HT-29 (cell line): ENCODE measurements around the gene CD96. TPM values are rescaled to one million over a fixed set of nuclear protein-coding genes. Genes with fewer than 3 reads are reported as not detected.
"Not testable (repeated sequence)": the region's sequence is repeated elsewhere in the genome, so short reads cannot be mapped to it uniquely, and the experiment has no call there.

ENCODE experiments used
- DNase-seq: peaks from one replicate; pipeline ENCODE4 v3.0.0-alpha.2; 2015; ENCODE audit warnings: low spot score
- total RNA-seq: library from RNA; depleted of rRNA; stranded (reverse); fragments of >200 nt; shearing (Covaris generic); gene quantifications from 2 replicates; pipeline ENCODE4 v1.2.3, GENCODE V29; 2014

CD96 gene
- total RNA-seq, 1 experiment from 2014 or later, result not detected

- no peak for DNase-seq
These were observed 77.8 kb downstream of the CD96 start for GRCh38 chr3:111619833-111620232.

DNA sequence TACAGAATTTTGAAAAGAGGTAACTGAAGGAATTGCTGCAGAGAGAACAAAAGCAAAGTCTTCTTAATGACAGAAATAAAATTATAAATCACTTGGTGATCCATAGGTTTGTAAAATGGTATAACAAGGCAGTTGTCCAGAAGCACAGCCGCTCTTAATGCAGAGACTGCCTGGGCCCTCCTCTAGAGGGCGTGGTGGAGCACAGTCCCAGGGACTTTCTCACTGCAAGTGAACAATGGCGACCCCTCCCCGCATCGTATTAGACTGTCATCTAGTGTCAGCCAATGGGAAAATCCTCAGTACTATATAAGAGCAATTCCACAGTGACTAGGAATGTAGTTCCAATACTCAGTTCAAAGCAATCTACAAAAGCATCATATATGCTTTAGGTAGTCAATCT is 79.5 kb downstream of the CD96 start:
- peak; percentile 47 for DNase-seq

DNA sequence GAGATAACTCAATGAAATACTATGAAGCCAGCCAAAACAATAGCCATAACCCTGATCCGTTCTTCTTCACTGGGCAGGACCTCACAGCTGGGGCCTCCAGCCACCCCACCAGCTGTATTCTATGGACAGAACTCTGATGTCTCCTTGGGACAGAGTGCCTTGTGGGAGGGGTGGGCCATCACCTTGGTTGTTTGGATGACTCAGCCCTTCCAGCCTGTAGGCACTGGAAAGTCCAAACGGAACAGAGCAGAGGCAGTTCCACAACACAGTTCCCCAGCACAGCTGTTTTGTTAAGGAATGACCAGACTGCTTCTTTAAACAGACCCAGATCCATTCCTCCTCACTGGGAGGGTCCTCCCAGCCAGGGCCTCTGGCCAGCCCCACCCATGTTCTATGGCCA is 85.1 kb downstream of the CD96 start:
- DNase-seq, result no peak

DNA sequence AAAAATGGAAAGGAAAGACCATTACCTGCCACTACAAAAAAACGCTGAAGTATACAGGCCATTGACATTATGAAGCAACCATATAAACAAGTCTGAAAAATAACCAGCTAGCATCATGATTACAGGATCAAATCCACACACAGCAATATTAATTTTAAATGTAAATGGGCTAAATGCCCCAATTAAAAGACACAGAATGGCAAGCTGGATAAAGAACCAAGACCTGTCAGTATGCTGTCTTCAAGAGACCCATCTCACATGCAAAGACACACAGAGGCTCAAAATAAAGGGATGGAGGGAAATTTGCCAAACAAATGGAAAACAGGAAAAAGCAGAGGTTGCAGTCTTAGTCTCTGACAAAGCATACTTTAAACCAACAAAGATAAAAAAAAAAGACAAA is 87.0 kb downstream of the CD96 start:
- DNase-seq, result not testable (repeated sequence)

- not testable (repeated sequence) for DNase-seq
These were observed 88.6 kb downstream of the CD96 start for GRCh38 chr3:111630638-111631037.

GRCh38 chr3:111635403-111635802 is 93.4 kb downstream of the CD96 start:
- DNase-seq, result no peak

- no peak for DNase-seq
These were observed 94.4 kb downstream of the CD96 start for GRCh38 chr3:111636366-111636885.

- DNase-seq, result no peak
These were observed 97.3 kb downstream of the CD96 start for GRCh38 chr3:111639316-111639715.

GRCh38 chr3:111648991-111649579 is 107.1 kb downstream of the CD96 start:
- DNase-seq, result no peak

GRCh38 chr3:111650378-111651275 is 108.6 kb downstream of the CD96 start:
- DNase-seq, result peak; percentile 25

GRCh38 chr3:111652492-111653180 is 110.6 kb downstream of the CD96 start:
- no peak for DNase-seq

- no peak for DNase-seq
These were observed 111.8 kb downstream of the CD96 start for GRCh38 chr3:111653766-111654165.

DNA sequence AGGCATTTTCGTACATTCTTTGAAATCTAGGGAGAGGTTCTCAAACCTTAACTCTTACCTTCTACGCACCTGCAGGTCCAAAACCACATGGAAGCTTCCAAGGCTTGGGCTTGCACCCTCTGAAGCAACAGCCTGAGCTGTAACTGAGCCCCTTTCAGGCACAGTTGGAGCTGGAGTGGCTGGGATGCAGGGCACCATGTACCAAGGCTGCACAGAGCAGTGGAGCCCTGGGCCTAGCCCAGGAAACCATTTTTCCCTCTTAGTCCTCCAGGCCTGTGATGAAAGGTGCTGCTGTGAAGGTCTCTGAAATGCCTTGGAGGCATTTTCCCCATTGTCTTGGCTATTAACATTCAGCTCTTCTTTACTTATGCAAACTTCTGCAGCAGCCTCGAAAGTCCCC is 120.0 kb downstream of the CD96 start:
- no peak for DNase-seq

DNA sequence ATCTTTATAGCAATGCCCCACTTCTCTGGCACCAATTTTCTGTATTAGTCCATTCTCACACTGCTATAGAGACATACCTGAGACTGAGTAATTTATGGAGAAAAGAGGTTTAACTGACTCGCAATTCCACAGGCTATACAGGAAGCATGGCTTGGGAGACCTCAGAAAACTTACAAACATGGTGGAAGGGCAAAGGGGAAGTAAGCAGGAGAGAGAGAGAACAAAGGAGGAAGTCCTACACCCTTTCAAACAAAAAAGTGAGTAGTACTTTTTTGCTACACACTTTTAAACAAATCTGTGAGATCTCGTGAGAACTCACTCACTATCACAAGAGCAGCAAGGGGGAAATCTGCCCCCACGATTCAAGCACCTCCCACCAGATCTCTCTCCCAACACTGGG is 120.9 kb downstream of the CD96 start:
- no peak for DNase-seq

GRCh38 chr3:111666041-111666735 is 124.2 kb downstream of the CD96 start:
- DNase-seq, result no peak

GRCh38 chr3:111667170-111667569 is 125.2 kb downstream of the CD96 start:
- DNase-seq, result no peak

DNA sequence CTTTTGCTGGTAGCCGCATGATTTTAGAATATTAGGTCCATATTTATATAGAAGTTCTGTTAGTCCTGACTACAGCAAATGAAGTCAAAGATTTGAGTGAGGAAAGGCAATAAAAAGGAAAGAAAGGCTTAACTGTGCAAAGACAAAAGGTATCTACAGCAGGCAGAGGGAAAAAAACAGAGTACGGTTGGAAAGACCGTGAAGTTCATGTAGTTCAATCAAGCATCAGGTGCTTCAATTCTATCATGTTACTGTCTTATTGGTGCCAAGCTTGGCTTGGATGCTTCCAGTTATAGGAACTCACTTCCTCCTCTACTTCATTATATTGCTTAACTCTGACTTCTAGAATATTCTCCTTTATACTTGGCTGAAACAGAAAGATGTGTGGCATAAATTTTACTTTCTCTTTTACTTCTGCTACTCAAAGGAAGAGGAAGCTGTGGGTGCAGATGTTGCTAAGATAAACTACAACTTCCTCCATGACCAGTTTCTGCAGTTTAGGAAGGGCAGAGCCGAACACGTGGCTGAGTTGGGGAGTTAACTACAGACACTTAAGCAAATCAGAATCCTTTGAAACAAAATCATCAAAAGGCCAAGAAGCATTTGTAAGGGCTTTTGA is 125.7 kb downstream of the CD96 start:
- peak; percentile 61 for DNase-seq

DNA sequence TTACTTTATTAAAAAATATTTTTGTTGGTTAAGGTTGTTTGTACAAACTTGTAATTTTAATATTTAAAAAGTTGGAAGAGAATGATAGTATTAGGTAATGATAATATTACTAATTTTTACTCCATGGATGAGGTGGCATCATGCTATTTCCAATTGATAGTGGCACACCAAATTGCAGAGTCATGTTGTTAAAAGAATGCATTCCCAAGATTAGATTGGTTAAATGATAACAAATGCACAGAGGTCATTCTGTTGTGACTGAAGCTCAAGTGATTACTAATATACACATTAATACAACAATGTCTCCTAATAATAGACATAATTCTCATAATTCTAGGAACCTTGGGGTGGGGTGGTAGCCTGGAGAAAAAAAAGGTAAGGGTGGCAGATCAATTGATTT is 126.3 kb downstream of the CD96 start:
- peak; percentile 6 for DNase-seq

DNA sequence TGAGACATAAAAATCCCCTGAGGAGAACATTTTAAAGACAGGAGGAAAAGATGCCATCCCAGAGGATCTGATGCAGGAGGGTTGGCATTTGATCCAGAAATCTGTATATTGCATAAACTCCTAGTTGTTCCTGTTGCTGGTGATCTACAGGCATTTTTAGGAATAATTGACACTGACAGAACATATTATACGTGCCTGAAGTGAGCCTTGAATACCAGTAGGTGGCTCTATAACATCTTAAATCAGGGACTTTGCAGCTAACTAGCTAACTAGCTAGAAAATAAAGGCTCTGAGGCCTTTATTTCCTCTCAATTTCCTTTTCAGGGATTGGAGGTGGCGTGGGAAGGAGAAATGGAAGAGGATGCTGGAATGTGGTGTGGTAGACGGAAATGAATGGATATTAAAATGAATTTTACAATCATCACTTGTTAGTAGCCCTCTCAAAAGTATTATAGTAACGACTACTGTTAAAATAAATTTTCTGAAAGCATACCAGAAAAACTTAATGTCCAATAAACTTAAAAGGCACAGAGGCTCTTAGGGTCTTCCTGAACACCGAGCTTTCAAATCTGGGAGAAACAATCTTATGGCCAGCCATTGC is 127.0 kb downstream of the CD96 start:
- peak; percentile 63 for DNase-seq

DNA sequence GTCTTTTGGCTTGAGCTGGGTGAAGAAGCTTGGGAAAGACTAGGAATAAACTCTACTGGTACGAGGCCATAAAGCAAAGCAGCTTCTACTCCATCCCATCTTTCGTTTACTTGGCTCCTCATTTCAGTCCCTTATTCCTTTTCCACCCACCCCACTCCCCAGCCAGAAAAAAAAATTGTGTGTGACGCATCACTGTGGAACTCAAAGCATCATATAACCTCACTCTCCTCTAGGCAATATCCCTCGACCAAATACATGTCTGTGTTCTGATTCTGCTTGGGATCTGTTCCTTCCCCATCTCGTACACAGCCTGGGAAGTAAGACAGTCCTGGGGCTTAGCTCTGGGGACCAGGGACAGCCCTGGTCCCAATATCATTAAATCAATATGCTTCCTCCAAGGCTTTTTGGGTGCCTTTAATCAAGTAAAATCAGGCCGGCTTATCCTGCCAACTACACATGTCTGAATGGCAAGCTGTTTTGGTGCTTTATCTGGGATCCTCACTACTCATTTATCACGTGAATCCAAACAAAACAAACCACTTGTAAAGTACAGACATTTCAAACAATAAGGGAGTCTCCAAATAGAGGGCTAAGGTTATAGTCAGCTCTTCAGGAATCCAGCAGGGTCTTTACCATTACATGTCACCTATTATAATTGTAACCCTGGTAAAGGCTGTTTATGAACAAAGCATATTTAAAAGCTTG is 128.1 kb downstream of the CD96 start:
- DNase-seq, result no peak
